HG03571 (cell line): ENCODE measurements around the gene ATP5PF.
"Not testable (repeated sequence)": the region's sequence is repeated elsewhere in the genome, so short reads cannot be mapped to it uniquely, and the experiment has no call there.

Experiments used
- ATAC-seq: cut with Tn5 transposase; IDR thresholded peaks from one replicate; pipeline ENCODE4 v1.9.1; 2021; ENCODE audit not compliant: unreplicated experiment

Gene ATP5PF

GRCh38 chr21:25732091-25732760 lies 2.5 kb downstream of the ATP5PF start:
- ATAC-seq, result no peak

GRCh38 chr21:25722631-25723030 lies 12.1 kb downstream of the ATP5PF start:
- no peak for ATAC-seq

- ATAC-seq, result no peak
Measured at GRCh38 chr21:25721987-25722386, 12.7 kb downstream of the ATP5PF start.

- no peak for ATAC-seq
Measured at GRCh38 chr21:25717491-25718147, 17.1 kb downstream of the ATP5PF start.

- ATAC-seq, result not testable (repeated sequence)
Measured at GRCh38 chr21:25714066-25714465, 20.6 kb downstream of the ATP5PF start.

- ATAC-seq, result no peak
Measured at GRCh38 chr21:25710550-25710949, 24.2 kb downstream of the ATP5PF start.

- ATAC-seq, result no peak
Measured at GRCh38 chr21:25709684-25710265, 24.9 kb downstream of the ATP5PF start.

- ATAC-seq, result no peak
Measured at GRCh38 chr21:25708467-25709065, 26.1 kb downstream of the ATP5PF start.

- ATAC-seq, result no peak
Measured at GRCh38 chr21:25701529-25701928, 33.2 kb downstream of the ATP5PF start.

GRCh38 chr21:25700741-25701140 lies 34.0 kb downstream of the ATP5PF start:
- ATAC-seq, result no peak

- ATAC-seq, result not testable (repeated sequence)
Measured at GRCh38 chr21:25695461-25695860, 39.2 kb downstream of the ATP5PF start.

GRCh38 chr21:25691976-25692375 lies 42.7 kb downstream of the ATP5PF start:
- no peak for ATAC-seq

GRCh38 chr21:25689226-25689625 lies 45.5 kb downstream of the ATP5PF start:
- ATAC-seq, result no peak

- no peak for ATAC-seq
Measured at GRCh38 chr21:25688275-25689155, 46.2 kb downstream of the ATP5PF start.

GRCh38 chr21:25687787-25688186 lies 46.9 kb downstream of the ATP5PF start:
- ATAC-seq, result no peak

- no peak for ATAC-seq
Measured at GRCh38 chr21:25682382-25682781, 52.3 kb downstream of the ATP5PF start.

GRCh38 chr21:25676451-25676850 lies 58.3 kb downstream of the ATP5PF start:
- no peak for ATAC-seq
